Cerebellar cortex (tissue), 1 donor: ENCODE data around the gene CCDC40.
"Not testable (repeated sequence)": the region's sequence is repeated elsewhere in the genome, so short reads cannot be mapped to it uniquely, and the experiment has no call there.

ENCODE experiments used
- DNase-seq: peaks from one replicate; pipeline ENCODE4 v3.0.0-alpha.2; 2015; ENCODE audit warnings: low spot score

Gene CCDC40

GRCh38 chr17:80035937-80036714 lies at the start of gene CCDC40:
TSS of gene CCDC40 (plus strand) at chr17:80036642. CDS start at chr17:80036663, 21 bp downstream.
- DNase-seq = peak; percentile 73

GRCh38 chr17:79987187-79987934 lies 49.1 kb upstream of the CCDC40 start:
- no peak for DNase-seq

- no peak for DNase-seq
Observed at GRCh38 chr17:79987935-79988184, 48.6 kb upstream of the CCDC40 start.

GRCh38 chr17:79988185-79988971 lies 48.1 kb upstream of the CCDC40 start:
- no peak for DNase-seq

- no peak for DNase-seq
Observed at GRCh38 chr17:79989106-79989835, 47.2 kb upstream of the CCDC40 start.

GRCh38 chr17:79990051-79990592 lies 46.3 kb upstream of the CCDC40 start:
- DNase-seq = no peak

GRCh38 chr17:79990704-79991103 lies 45.7 kb upstream of the CCDC40 start:
- no peak for DNase-seq

- peak; percentile 65 for DNase-seq
Observed at GRCh38 chr17:79991140-79991923, 45.1 kb upstream of the CCDC40 start.

GRCh38 chr17:79991924-79992648 lies 44.4 kb upstream of the CCDC40 start:
- no peak for DNase-seq

- DNase-seq = no peak
Observed at GRCh38 chr17:79992649-79993389, 43.6 kb upstream of the CCDC40 start.

- no peak for DNase-seq
Observed at GRCh38 chr17:79993390-79994227, 42.8 kb upstream of the CCDC40 start.

- DNase-seq = not testable (repeated sequence)
Observed at GRCh38 chr17:79994228-79994569, 42.2 kb upstream of the CCDC40 start.

GRCh38 chr17:79994602-79995001 lies 41.8 kb upstream of the CCDC40 start:
- DNase-seq = no peak

GRCh38 chr17:79995696-79996095 lies 40.7 kb upstream of the CCDC40 start:
- DNase-seq = no peak

- no peak for DNase-seq
Observed at GRCh38 chr17:79996291-79996690, 40.2 kb upstream of the CCDC40 start.

GRCh38 chr17:79997011-79997660 lies 39.3 kb upstream of the CCDC40 start:
- DNase-seq = no peak

GRCh38 chr17:80000136-80000535 lies 36.3 kb upstream of the CCDC40 start:
- DNase-seq = no peak
